SK-N-MC (cell line): ENCODE results near the gene OFD1.

Source experiments
- EZH2 ChIP-seq: fragments of 200-600 bp; sonication (generic); IDR thresholded peaks from one replicate; pipeline ENCODE4 v1.6.1; 2017; ENCODE audit warnings: antibody characterized with exemption
- FOXP2 ChIP-seq: optimal IDR thresholded peaks from 2 replicates; pipeline ENCODE3; 2011; ENCODE audit warnings: mild to moderate bottlenecking, moderate library complexity; ENCODE audit not compliant: insufficient read depth; ENCODE audit errors: extremely low read length, control extremely low read depth
- POLR2AphosphoS5 ChIP-seq: IDR thresholded peaks from 2 replicates; pipeline ENCODE4 v1.6.1; 2012; ENCODE audit warnings: mild to moderate bottlenecking, low read depth, low read length, borderline replicate concordance

DNA sequence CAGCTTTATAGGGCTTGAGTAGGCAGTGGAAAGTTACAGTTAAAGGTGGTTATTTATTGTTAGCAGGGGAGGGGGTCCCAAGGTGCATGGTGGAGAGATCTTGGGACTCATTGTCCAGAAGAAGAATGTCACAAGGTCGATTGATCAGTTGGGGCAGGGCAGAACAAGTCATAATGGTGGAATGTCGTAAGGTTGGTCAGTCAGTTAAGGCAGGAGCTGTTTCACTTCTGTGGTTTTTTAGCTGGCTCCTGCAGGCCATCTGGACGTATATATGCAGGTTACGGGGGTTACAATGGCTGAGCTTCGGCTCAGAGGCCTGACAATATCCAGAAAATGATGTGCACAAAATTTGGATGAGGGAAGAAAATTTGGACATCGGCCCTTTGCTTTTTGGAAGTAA is 7.1 kb downstream of the OFD1 start:
- TF ChIP-seq EZH2 (no peak), POLR2AphosphoS5 (no peak), FOXP2 (no peak)
